Measurements from ENCODE around the gene TBC1D10B.
"Not testable (repeated sequence)": the region's sequence is repeated elsewhere in the genome, so short reads cannot be mapped to it uniquely, and the experiment has no call there.

The TBC1D10B gene

DNA sequence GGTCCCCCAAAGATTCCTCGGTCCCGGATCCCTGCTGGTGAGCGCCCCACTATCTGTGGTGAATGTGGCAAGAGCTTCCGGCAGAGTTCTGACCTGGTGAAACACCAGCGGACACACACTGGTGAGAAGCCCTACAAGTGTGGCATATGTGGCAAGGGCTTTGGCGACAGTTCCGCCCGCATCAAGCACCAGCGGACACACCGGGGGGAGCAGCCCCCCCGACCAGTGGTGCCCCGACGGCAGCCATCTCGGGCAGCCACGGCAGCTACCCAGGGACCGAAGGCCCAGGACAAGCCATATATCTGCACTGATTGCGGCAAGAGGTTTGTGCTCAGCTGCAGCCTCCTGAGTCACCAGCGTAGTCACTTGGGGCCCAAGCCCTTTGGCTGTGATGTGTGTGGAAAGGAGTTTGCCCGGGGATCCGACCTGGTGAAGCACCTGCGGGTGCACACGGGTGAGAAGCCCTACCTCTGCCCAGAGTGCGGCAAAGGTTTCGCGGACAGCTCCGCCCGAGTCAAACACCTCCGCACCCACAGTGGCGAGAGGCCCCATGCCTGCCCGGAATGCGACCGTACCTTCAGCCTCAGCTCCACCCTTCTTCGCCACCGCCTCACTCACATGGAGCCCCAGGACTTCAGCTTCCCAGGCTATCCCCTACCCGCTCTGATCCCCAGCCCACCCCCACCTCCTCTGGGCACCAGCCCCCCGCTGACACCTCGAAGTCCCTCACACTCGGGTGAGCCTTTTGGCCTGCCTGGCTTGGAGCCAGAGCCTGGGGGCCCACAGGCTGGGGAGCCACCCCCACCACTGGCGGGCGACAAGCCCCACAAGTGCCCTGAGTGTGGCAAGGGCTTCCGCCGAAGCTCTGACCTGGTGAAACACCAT lies 27.7 kb upstream of the TBC1D10B start:
- DNase-seq (ENCODE audit: low read depth, low spot score) = no peak

DNA sequence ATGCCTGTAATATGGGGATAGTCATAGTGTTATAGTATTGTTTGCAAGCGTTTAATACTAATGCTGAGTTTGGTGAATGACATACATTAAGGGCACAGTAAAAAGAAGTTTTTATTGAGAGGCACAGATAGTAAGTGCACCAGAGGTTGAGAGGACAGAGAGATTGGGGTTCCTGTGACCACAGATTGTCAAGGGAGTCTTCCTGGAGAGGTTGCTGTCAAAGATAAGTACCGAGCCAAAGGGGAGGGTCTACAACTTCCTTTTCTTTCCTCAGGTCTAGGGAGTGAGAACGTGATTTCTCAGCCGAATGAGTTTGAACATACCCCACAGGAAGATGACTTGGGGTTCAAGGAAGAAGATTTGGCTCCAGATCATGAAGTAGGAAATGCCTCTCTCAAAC lies 26.8 kb upstream of the TBC1D10B start:
- DNase-seq (ENCODE audit: low read depth, low spot score) = no peak

DNA sequence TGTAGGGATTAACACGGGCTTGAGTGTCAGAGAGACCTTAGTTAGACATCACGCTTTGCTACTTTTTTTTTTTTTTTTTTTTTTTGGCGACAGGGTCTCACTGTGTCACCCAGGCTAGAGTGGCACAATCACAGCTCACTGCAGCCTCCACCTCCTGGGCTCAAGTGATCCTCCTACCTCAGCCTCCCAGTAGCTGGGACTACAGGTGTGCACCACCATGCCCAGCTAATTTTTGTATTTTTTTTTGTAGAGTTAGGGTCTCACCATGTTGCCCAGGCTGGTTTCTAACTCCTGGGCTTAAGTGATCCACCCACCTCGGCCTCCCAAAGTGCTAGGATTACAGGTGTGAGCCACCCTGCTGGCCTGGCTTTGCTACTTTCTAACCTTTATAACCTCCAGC lies 26.3 kb upstream of the TBC1D10B start:
- not testable (repeated sequence) for DNase-seq (ENCODE audit: low read depth, low spot score)

DNA sequence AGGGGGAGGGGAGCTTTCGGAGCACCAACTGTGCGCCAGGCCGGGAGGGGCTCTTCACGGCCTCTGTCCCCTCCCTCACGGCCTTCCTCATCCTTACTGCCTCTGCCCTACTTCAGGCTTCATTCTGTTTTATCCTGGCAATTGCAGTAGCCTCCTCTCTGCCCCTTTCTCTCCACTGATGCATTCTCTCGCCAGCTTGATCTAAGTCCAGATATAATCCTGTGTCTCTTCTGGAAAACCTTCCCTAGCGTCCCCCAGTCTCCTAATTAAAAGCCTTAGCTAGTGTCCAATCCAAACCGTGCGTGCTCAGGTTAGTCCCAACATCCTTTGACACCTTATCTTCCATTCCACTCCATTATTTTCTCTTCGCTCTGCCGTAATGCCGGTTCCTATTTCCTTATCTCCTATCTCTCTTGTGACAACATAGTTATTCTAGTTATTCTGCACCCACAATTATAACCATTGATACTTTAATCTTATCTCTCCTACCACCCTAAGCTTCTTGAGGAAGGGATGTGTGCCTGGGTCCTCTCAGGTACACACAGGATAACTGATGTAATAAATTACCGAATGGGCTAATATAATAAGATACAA lies 25.8 kb upstream of the TBC1D10B start:
- DNase-seq (ENCODE audit: low read depth, low spot score) = no peak

DNA sequence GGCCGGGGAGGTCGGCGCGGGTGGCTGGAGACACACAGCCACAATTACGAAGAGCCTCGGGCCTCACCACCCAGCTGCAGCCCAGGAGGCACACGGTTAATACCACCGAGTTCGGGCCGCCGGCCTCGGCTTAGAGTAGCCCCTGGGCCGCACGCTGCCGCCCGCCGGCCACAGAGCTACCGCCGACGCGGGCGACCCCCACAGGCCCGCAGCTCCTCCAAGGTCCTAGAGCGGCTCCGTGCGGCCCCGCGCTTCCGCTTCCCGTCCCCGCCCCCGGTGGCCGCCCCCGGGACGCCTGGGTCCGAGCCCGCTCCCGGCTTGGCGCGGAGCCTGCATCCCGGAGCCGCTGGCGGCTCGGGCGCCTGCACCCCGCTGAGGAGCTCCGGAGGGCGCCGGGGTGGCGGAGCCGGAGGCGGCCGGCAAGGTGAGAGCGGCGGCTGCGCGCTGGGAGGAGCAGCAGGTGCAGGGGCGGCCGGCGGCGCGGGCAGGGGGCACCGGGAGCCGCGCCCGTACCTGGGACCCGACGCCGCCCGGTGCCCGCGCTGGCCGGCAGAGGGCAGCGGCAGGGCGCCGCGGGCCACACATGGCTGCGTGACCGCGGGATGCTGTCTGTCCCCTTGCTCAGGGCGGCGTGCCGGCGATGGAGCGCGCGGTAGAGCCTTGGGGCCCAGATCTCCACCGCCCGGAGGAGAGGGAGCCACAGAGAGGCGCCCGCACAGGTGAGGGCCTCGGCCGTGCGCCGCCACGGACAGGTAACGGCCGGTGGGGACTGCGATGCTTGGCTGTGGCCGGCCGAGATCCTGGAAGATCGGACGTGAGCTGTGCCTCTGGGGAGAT lies 25.1 kb upstream of the TBC1D10B start, which contains the start of gene ZNF48:
Gene ZNF48, plus strand, starts transcription at position 266 of the 837 bp plus-strand sequence. Its CDS starts 375 bp downstream, at position 641.
- DNase-seq (ENCODE audit: low read depth, low spot score) = no peak

DNA sequence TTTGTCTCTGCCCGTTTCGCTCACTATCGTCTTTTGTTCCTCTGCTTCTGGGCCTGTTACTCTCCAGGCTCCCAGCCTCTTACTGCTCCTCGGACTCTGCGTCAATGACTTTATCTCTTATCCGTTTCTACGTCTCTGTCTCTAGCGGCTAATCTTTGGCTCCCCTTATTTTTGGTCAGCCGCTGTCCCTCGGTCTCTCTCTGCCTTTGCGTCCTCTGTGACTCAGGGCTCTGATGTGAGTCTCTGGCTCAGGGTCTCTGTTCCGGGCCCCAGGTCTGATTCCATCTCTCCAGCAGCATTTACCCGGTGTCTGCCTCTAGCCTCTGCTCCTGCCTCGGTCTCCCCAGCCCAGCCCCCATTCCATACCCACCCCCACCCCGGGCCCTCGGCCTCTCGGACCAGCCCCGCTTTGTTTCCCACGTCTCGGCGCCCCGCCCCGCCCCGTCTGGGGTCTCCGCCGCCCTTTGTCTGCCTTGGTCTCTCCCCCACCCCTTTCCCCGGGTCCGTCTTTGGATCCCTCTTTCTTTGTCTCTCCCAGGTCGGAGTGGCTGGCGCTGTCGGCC lies 24.4 kb upstream of the TBC1D10B start:
- no peak for DNase-seq (ENCODE audit: low read depth, low spot score)

DNA sequence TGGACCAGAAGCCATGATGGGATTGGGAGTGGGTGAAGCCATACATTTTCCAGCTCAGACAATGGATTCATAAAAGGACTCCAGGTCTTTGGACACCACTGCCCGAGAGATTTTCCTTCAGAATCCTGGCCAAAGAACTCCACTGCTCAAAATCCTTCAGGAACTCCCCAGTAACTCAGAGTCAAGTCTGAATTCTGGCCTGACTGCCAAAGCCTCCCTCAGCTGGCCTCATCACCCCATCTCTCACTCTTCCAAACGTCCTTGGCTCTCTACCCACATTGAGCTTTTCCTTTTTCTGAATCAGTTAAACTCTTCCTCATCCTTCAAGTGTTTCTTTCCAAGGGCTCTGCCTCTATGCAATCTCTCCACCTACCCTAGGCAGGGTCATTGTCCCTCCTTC lies 13.2 kb upstream of the TBC1D10B start:
- no peak for DNase-seq (ENCODE audit: low read depth, low spot score)

DNA sequence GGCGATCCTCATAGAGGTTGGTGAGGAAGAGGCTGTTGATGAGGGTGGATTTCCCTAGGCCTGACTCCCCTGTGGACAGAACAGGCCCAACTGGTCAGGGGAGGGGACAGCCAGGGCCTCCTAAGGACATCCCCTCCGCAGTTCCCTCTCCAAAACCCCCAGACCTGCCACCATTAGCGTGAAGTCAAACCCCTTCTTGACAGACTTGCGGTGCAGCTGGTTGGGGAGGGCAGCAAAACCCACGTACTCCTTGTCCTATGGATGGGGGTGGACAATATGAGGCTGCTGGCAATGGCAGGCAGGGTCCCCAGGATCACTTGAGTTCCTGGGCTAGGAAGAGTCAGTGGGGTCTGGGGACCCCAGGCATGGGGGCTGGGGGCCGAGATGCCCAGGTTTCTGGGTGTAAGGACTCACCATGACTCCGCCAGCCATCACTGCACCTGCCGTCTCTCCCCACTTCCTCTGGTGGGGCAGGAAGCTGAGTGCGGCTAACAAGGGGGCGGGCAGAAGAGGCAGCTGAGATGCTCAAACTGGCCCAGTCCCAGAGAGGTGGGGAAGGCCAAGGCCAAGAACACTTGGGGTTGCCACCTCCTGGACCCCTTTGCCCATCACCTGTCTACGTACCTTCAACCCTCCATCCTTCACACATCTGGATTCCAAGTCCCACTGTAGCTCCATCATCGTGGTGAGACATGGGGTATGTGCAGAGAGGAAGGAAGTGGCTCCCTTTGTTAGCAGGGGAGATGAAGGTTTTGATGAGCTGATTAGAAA lies 12.0 kb upstream of the TBC1D10B start, which contains the start of gene SEPTIN1:
Gene SEPTIN1, minus strand, starts transcription at position 451 of the 771 bp plus-strand sequence. Its CDS starts 19 bp downstream, at position 432.
- peak; percentile 65 for DNase-seq (ENCODE audit: low read depth, low spot score)

DNA sequence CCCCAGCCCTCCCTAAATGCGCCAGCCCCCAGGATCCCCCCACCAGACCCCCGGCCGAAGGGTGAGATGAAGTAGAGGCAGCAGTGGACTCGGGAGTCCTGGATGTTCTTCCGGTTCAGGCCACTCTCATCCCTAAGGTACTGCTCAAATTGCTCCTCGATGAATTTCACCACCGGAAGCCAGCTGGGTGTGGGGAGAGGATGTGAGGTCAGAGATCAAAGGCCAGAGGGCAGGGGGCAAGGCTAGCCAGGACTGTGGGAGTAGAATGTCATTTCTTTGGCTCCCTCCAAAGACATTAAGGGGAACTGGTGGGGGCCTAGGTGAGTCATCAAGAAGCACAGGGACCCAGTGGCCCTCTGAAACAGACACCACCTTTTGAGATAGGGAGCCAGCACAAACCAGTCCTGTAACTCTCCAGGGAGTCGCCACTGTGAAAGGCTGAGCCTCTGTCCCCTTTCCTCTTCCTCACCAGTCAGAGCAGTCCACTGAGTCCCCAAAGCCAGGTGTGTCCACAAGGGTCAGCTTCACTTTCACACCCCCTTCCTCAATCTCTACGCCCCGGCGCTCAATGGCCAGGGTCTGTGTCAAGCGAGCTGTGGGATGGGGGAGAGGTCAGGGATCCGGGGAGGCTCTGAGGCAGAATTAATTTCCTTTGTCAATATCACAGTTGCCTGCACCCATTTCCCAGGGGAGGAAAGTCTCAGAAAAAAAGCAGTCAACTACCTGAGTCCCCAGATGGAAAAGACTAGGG lies 11.2 kb upstream of the TBC1D10B start:
- no peak for DNase-seq (ENCODE audit: low read depth, low spot score)

DNA sequence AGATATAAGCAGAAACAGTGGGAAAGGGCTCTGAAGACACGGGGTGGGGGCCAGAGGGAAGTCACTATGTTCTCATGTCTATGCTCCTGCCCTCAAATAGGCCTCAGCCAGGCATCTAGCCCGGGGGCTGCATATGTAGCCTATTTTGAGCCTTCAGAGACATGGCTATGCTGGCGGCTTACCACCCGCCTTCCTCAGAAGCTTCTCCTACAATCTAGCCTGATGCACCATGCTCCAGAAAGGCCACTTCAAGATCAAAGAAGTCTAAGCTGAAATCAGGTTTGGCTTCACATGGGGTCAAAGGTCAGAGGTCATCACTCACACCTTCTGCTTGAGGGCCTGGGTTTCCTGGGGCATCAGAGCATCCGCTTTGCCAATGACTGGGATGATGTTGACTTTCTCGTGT lies 10.5 kb upstream of the TBC1D10B start:
- no peak for DNase-seq (ENCODE audit: low read depth, low spot score)

DNA sequence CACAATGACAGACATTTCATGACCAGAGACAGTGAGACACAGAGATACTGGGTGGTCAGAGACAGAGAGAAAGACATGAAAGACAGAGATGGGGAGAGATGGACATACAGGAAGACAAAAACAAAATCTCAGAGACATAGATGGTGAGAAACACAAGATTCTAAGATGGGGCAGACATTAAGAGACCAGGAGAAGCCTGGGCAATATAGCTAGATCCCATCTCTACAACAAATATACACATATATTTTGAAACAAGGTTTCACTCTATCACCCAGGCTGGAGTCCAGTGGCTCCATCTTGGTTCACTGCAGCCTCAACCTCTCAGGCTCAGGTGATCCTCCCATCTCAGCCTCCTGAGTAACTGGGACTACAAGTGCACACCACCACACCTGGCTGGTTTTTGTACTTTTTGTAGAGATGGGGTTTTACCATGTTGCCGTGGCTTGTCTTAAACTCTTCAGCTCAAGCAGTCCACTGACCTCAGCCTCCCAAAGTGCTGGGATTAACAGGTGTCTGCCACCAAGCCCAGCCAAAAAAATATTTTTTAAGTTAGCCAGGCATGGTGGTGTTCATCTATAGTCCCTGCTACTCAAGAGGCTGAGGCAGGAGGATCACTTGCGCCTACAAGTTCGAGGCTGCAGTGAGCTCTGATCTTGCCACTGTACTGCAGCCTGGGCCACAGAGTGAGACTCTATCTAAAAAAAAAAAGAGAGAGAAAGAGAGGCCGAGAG lies 9.9 kb upstream of the TBC1D10B start:
- DNase-seq (ENCODE audit: low read depth, low spot score) = no peak

DNA sequence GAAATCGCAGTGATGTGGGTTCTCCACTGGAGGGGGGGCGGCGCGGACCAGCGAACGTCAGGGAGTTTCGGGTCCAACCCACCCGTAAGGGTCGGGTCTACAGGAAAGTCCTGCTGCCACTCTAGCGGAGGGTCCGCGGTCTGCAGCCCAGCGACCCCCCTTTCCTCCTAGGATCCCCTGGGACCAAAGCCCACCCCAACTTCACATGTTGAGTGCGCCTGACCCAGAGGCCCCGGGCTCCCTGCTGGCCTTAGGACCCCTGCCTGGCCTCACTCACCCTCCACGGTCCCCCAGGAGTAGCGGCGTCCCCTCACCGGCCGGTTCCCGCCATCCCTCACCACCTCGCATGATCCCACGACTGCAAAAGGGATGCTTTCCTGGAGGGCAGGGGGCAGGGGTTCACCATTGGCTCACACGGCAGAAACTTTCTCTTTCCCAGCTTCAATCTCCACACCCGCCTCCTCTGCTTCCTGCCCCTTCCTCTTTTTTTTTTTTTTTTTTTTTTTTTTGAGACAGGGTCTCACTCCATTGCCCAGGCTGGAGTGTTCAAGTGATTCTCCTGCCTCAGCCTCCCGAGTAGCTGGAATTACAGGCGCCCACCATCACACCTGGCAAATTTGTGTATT lies 9.0 kb upstream of the TBC1D10B start:
- DNase-seq (ENCODE audit: low read depth, low spot score) = no peak

DNA sequence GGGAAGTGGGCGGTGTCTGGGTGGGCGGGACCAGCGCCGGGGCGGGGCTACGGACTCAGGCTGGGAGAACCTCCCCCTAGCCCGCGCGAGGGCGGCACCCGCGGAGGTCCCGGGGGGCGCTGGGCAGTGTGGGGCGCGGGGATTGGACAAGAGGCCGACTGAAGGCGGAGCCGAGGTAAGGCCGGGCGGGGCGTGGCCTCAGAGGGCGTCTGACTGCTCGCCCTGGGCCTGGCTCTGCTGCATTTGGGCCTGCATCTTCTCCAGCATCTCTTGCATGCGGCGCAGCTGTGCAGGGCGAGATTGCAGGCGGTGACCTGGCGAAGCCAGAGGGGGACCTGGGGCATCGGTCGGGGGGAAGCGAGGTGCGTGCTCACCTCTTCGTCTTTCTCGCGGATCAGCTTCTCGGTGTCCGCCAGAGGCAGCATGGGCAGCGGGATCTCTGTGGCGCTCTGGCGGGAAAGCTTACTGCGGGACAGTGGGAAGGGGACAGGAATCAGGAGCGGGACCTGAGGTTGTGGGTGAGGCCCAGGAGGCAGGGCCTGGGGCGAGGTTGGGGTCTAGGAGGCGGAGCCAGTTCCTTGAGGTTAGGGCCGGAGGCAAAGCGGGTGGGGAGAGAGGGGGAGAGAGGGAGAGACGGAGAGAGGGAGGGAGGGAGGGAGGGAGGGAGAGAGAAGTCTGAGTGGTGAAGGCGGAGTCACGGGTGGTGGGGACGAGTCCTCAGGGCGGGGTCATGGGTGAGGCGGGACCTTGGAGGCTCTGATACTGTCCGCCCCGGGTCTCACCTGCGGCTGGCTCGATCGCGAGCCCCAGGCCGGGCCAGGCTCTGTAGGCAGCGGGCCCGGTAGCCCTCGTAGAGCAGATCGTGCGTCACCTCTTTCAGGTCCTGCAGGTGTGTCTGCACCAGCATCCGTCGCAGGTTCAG lies 8.2 kb upstream of the TBC1D10B start:
- peak; percentile 99 for DNase-seq (ENCODE audit: low read depth, low spot score)

DNA sequence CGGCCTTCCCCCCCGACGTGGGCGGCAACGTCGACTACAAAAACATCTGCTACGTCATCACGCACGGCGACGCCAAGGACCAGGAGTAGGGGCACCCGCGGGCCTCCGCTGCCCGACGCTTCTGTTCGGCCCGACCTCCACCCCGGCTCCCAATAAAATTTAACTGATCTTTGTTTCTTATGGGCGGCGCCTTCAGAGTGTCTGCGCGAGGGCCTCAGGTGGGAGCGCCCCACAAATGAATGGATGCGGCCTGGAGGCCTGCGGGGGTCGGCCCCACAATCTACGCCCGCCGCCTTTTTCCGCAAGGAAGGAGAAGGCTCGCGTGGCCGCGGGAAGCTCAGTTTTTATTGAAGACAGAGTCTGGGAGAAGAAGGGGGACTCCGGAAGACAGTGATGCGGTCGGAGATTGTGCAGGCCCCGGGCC lies 7.5 kb upstream of the TBC1D10B start:
- DNase-seq (ENCODE audit: low read depth, low spot score) = peak; percentile 73

DNA sequence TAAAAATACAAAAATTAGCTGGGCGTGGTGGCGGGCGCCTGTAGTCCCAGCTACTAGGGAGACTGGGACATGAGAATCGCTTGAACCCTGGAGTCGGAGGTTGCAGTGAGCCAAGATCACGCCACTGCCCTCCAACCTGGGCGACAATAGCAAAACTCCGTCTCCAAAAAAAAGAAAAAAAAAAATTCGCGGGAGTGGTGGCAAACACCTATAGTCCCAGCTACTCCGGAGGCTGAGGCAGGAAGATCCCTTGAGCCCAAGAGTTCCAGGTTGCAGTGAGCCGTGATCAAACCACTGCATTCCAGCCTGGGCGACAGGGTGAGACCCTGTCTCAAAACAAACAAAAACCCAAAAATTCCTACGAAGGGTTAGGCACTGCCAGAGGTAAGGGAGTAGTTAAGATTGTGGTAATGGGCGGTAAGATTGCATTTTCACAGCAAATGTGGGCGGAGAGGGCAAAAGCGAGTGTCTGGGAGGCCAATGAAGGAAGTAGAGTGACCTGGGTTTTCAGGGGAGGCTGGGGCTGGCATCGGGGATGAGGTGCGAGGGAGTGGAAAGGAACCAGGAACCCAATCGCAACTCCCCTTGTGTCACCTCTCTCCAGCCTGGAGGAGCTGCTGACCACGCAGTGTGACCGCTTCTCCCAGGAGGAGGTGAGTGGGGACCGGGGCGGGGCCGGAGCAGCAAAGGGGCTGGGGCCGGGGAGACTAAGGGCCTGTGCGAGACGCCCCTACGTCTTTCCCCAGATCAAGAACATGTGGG lies 6.9 kb upstream of the TBC1D10B start:
- DNase-seq (ENCODE audit: low read depth, low spot score) = no peak

DNA sequence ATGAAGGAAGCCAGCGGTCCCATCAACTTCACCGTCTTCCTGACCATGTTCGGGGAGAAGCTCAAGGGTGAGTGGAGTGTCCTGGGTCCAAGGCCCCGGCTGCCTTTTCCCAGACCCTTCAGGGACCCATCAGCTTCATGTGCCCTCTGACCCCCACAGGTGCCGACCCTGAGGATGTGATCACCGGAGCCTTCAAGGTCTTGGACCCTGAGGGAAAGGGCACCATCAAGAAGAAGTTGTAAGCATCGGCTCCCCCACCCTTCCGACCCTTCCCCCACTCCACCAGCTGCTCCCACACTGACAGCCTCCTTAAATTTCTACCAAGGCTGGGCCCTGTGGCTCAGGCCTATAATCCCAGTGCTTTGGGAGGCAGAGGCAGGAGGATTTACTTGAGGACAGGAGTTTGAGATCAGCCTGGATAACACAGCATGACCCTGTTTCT lies 6.2 kb upstream of the TBC1D10B start:
- no peak for DNase-seq (ENCODE audit: low read depth, low spot score)

DNA sequence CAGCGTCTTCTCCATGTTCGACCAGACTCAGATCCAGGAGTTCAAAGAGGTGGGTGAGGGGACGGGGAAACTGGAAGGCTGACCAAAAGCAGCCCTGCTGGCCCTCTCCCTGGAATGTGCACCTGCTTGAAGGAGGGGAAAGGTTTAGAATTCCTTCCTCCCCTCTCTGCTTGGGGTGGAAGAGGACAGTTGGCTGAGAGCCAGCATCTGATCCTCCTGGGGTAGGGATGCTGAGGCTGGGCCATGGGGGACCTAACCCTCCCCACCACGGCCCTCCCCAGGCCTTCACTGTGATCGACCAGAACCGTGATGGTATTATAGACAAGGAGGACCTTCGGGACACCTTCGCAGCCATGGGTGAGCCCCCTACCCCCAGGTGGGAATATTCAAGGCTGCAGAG lies 5.6 kb upstream of the TBC1D10B start:
- DNase-seq (ENCODE audit: low read depth, low spot score) = no peak
